HG02759 (cell line): ENCODE results near the gene KMT2D.
A peak's percentile ranks its signal among the peaks of the same experiment; 100 is the strongest.

Experiments
- ATAC-seq: cut with Tn5 transposase; IDR thresholded peaks from one replicate; pipeline ENCODE4 v1.9.1; 2021; ENCODE audit warnings: mild to moderate bottlenecking, moderate library complexity; ENCODE audit not compliant: unreplicated experiment

KMT2D gene

GRCh38 chr12:49022558-49023178, 37.9 kb downstream of the KMT2D start:
- ATAC-seq = no peak

GRCh38 chr12:49021292-49021915, 39.2 kb downstream of the KMT2D start:
- no peak for ATAC-seq

GRCh38 chr12:49020441-49020840, 40.2 kb downstream of the KMT2D start:
- ATAC-seq = no peak

GRCh38 chr12:49019443-49020324, 40.9 kb downstream of the KMT2D start:
- no peak for ATAC-seq

- ATAC-seq = no peak
Measured at GRCh38 chr12:49019120-49019430, 41.5 kb downstream of the KMT2D start.

- peak; percentile 93 for ATAC-seq
Measured at GRCh38 chr12:49018261-49019119, 42.1 kb downstream of the KMT2D start, which contains the start of gene PRKAG1. TSS of gene PRKAG1 (minus strand) at chr12:49018776. CDS start at chr12:49018740, 36 bp downstream.

- ATAC-seq = peak; percentile 21
Measured at GRCh38 chr12:49017891-49018260, 42.7 kb downstream of the KMT2D start.

GRCh38 chr12:49015196-49015595, 45.4 kb downstream of the KMT2D start:
- no peak for ATAC-seq

GRCh38 chr12:49014547-49014946, 46.0 kb downstream of the KMT2D start:
- ATAC-seq = no peak

GRCh38 chr12:49013428-49013827, 47.2 kb downstream of the KMT2D start:
- no peak for ATAC-seq

GRCh38 chr12:49012739-49013138, 47.9 kb downstream of the KMT2D start:
- no peak for ATAC-seq
